Activated CD4-positive, CD25-positive, alpha-beta regulatory T cell treated with anti-CD3 and anti-CD28 coated beads, Interleukin-2, amount 50 U/mL, for 16 hours (primary cell): Measurements from ENCODE around the gene AGBL5.

ENCODE experiments used
- DNase-seq: peaks from one replicate; pipeline ENCODE4 v3.0.0-alpha.2; 2020; ENCODE audit warnings: low read depth, low spot score

The AGBL5 gene

GRCh38 chr2:27023740-27024139 lies 27.7 kb upstream of the AGBL5 start:
- no peak for DNase-seq

- DNase-seq = no peak
Measured at GRCh38 chr2:27024188-27024587, 27.3 kb upstream of the AGBL5 start.

- no peak for DNase-seq
Measured at GRCh38 chr2:27024812-27025211, 26.7 kb upstream of the AGBL5 start.

GRCh38 chr2:27025281-27025800 lies 26.1 kb upstream of the AGBL5 start:
- no peak for DNase-seq

GRCh38 chr2:27025861-27026851 lies 25.3 kb upstream of the AGBL5 start:
- no peak for DNase-seq

- DNase-seq = no peak
Measured at GRCh38 chr2:27027211-27027651, 24.2 kb upstream of the AGBL5 start.

GRCh38 chr2:27029051-27029450 lies 22.4 kb upstream of the AGBL5 start:
- DNase-seq = no peak

GRCh38 chr2:27032495-27033252 lies 18.8 kb upstream of the AGBL5 start, which contains the start of gene TMEM214:
TMEM214 (plus strand) TSS chr2:27032965; CDS start chr2:27033016, 51 bp downstream.
- DNase-seq = peak; percentile 64

- DNase-seq = no peak
Measured at GRCh38 chr2:27033253-27033852, 18.1 kb upstream of the AGBL5 start.

- no peak for DNase-seq
Measured at GRCh38 chr2:27038012-27038411, 13.5 kb upstream of the AGBL5 start.

- no peak for DNase-seq
Measured at GRCh38 chr2:27038631-27039339, 12.7 kb upstream of the AGBL5 start.

GRCh38 chr2:27039426-27039825 lies 12.0 kb upstream of the AGBL5 start:
- DNase-seq = no peak

- no peak for DNase-seq
Measured at GRCh38 chr2:27039871-27040270, 11.6 kb upstream of the AGBL5 start.

GRCh38 chr2:27040282-27040681 lies 11.2 kb upstream of the AGBL5 start:
- no peak for DNase-seq

- DNase-seq = no peak
Measured at GRCh38 chr2:27041752-27042151, 9.7 kb upstream of the AGBL5 start.

GRCh38 chr2:27042159-27042661 lies 9.3 kb upstream of the AGBL5 start:
- no peak for DNase-seq

- no peak for DNase-seq
Measured at GRCh38 chr2:27042985-27043634, 8.4 kb upstream of the AGBL5 start.

- DNase-seq = peak; percentile 23
Measured at GRCh38 chr2:27049422-27050280, 1.8 kb upstream of the AGBL5 start.

GRCh38 chr2:27050281-27050995 lies 1.0 kb upstream of the AGBL5 start:
- DNase-seq = peak; percentile 80
